HG02610 (cell line): ENCODE measurements around the gene ST8SIA1.

Source experiments
- ATAC-seq: cut with Tn5 transposase; IDR thresholded peaks from one replicate; pipeline ENCODE4 v1.9.1; 2021; ENCODE audit warnings: mild to moderate bottlenecking, moderate library complexity; ENCODE audit not compliant: unreplicated experiment

Gene ST8SIA1

GRCh38 chr12:22332202-22332601 is 2.3 kb downstream of the ST8SIA1 start:
- ATAC-seq = no peak

GRCh38 chr12:22329621-22330020 is 4.9 kb downstream of the ST8SIA1 start:
- ATAC-seq = no peak

- ATAC-seq = no peak
These were observed 9.3 kb downstream of the ST8SIA1 start for GRCh38 chr12:22325218-22325617.

GRCh38 chr12:22322091-22322490 is 12.4 kb downstream of the ST8SIA1 start:
- no peak for ATAC-seq

- ATAC-seq = no peak
These were observed 12.9 kb downstream of the ST8SIA1 start for GRCh38 chr12:22321638-22322037.

- no peak for ATAC-seq
These were observed 13.4 kb downstream of the ST8SIA1 start for GRCh38 chr12:22321018-22321605.

GRCh38 chr12:22318108-22318737 is 16.3 kb downstream of the ST8SIA1 start:
- no peak for ATAC-seq

- ATAC-seq = no peak
These were observed 20.6 kb downstream of the ST8SIA1 start for GRCh38 chr12:22313963-22314330.

- no peak for ATAC-seq
These were observed 21.1 kb downstream of the ST8SIA1 start for GRCh38 chr12:22313286-22313962.

GRCh38 chr12:22312336-22312735 is 22.2 kb downstream of the ST8SIA1 start:
- no peak for ATAC-seq

- ATAC-seq = no peak
These were observed 23.8 kb downstream of the ST8SIA1 start for GRCh38 chr12:22310709-22311108.

GRCh38 chr12:22310275-22310674 is 24.2 kb downstream of the ST8SIA1 start:
- no peak for ATAC-seq

GRCh38 chr12:22307811-22308210 is 26.7 kb downstream of the ST8SIA1 start:
- ATAC-seq = no peak

GRCh38 chr12:22306311-22306710 is 28.2 kb downstream of the ST8SIA1 start:
- ATAC-seq = no peak

- ATAC-seq = no peak
These were observed 30.2 kb downstream of the ST8SIA1 start for GRCh38 chr12:22304341-22304740.

GRCh38 chr12:22299294-22299912 is 35.1 kb downstream of the ST8SIA1 start:
- no peak for ATAC-seq

- no peak for ATAC-seq
These were observed 45.3 kb downstream of the ST8SIA1 start for GRCh38 chr12:22289250-22289649.

- ATAC-seq = no peak
These were observed 46.5 kb downstream of the ST8SIA1 start for GRCh38 chr12:22287776-22288621.

GRCh38 chr12:22287101-22287500 is 47.4 kb downstream of the ST8SIA1 start:
- no peak for ATAC-seq

- ATAC-seq = no peak
These were observed 47.9 kb downstream of the ST8SIA1 start for GRCh38 chr12:22286569-22286968.

GRCh38 chr12:22285846-22286245 is 48.7 kb downstream of the ST8SIA1 start:
- ATAC-seq = no peak
